Sigmoid colon (tissue), 4 donors: ENCODE measurements around the gene KLHL29.

Experiments
- POLR2A ChIP-seq, 2 donors: fragments of 450-650 bp; IDR thresholded peaks; one replicate each; pipeline ENCODE4 v1.6.1; 2016; ENCODE audit warnings: antibody characterized with exemption in 2 of 2, mild to moderate bottlenecking in 2 of 2, moderate library complexity in 2 of 2
- POLR2AphosphoS5 ChIP-seq, 4 donors: sonication (generic); formaldehyde crosslinking; IDR thresholded peaks; one replicate each; pipeline ENCODE4 v1.6.1; 2017; ENCODE audit warnings: antibody characterized with exemption in 4 of 4
- TF ChIP-seq, protein P1 (sequence below), 4 experiments: fragments of 450-650 bp in 3 of 4; fragments of 200-600 bp in 1 of 4; IDR thresholded peaks; one replicate each; pipeline ENCODE4 v1.5.1; 2016 to 2019; ENCODE audit warnings: antibody characterized with exemption in 4 of 4, mild to moderate bottlenecking in 3 of 4, moderate library complexity in 2 of 4

DNA sequence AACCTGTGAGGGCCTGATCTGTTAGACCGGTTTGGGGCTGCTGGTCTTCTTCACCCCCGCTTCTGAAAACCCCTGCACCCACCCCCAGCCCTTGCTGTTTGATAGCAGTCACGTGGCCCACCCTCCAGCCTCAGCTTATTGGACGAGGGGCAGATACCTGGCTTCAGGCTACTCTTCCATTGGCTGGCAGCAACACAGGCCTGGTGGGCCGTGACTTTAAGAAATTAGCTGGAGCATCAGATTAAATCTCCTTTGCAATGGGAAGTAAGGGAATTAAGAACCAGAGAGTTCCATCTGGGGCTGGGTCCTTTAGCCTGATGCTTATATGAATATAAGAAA, 107.3 kb downstream of the KLHL29 start:
- no peak for TF ChIP-seq POLR2AphosphoS5 (IDR thresholded peaks at IDR 0.05)
- TF ChIP-seq, protein P1, sequence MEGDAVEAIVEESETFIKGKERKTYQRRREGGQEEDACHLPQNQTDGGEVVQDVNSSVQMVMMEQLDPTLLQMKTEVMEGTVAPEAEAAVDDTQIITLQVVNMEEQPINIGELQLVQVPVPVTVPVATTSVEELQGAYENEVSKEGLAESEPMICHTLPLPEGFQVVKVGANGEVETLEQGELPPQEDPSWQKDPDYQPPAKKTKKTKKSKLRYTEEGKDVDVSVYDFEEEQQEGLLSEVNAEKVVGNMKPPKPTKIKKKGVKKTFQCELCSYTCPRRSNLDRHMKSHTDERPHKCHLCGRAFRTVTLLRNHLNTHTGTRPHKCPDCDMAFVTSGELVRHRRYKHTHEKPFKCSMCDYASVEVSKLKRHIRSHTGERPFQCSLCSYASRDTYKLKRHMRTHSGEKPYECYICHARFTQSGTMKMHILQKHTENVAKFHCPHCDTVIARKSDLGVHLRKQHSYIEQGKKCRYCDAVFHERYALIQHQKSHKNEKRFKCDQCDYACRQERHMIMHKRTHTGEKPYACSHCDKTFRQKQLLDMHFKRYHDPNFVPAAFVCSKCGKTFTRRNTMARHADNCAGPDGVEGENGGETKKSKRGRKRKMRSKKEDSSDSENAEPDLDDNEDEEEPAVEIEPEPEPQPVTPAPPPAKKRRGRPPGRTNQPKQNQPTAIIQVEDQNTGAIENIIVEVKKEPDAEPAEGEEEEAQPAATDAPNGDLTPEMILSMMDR (IDR thresholded peaks at IDR 0.05), result no peak
- no peak for TF ChIP-seq POLR2A (IDR thresholded peaks at IDR 0.05)
